Mesendoderm (in vitro differentiated cells): ENCODE results near the gene FRAS1.
"Not testable (repeated sequence)": the region's sequence is repeated elsewhere in the genome, so short reads cannot be mapped to it uniquely, and the experiment has no call there.

Source experiments
- DNase-seq: peaks from one replicate; pipeline ENCODE4 v3.0.0; 2013
- H2AK5ac ChIP-seq: 2 replicates; pipeline ENCODE4 v1.6.1; 2013; ENCODE audit warnings: low read length, inconsistent platforms
- H2BK120ac ChIP-seq: 2 replicates; pipeline ENCODE4 v1.6.1; 2013; ENCODE audit warnings: low read depth, mild to moderate bottlenecking, low read length, moderate library complexity, mixed read lengths
- H2BK15ac ChIP-seq: replicated peaks from 2 replicates; pipeline ENCODE4 v1.6.1; 2013; ENCODE audit warnings: low read depth, mild to moderate bottlenecking, moderate library complexity
- H2BK5ac ChIP-seq: 2 replicates; pipeline ENCODE4 v1.6.1; 2013; ENCODE audit warnings: low read length, inconsistent platforms
- H3K18ac ChIP-seq: 2 replicates; pipeline ENCODE4 v1.6.1; 2013; ENCODE audit warnings: mild to moderate bottlenecking, low read length, mixed read lengths
- H3K23ac ChIP-seq: one replicate; pipeline ENCODE4 v1.6.1; 2013; ENCODE audit warnings: low read length
- H3K27ac ChIP-seq: 2 replicates; pipeline ENCODE4 v1.5.1; 2013; ENCODE audit warnings: low read depth, mild to moderate bottlenecking, inconsistent platforms, low read length, moderate library complexity
- H3K27me3 ChIP-seq: 2 replicates; pipeline ENCODE4 v1.6.1; 2013; ENCODE audit warnings: low read length, control low read depth, mild to moderate bottlenecking, inconsistent platforms; ENCODE audit not compliant: insufficient read depth, poor library complexity
- H3K36me3 ChIP-seq: 2 replicates; pipeline ENCODE4 v1.6.1; 2013; ENCODE audit warnings: low read length, inconsistent platforms; ENCODE audit not compliant: control insufficient read depth, insufficient read depth
- H3K4ac ChIP-seq: one replicate; pipeline ENCODE4 v1.6.1; 2013; ENCODE audit warnings: low read depth, mild to moderate bottlenecking, low read length, moderate library complexity
- H3K4me1 ChIP-seq: 2 replicates; pipeline ENCODE4 v1.6.1; 2013; ENCODE audit warnings: low read depth, low read length, inconsistent platforms; ENCODE audit not compliant: control insufficient read depth
- H3K4me2 ChIP-seq: 2 replicates; pipeline ENCODE4 v1.6.1; 2013; ENCODE audit warnings: low read length
- H3K4me3 ChIP-seq: 2 replicates; pipeline ENCODE4 v1.5.1; 2013; ENCODE audit warnings: mild to moderate bottlenecking, low read length
- H3K56ac ChIP-seq: one replicate; pipeline ENCODE4 v1.6.1; 2013; ENCODE audit warnings: low read length
- H3K79me1 ChIP-seq: 2 replicates; pipeline ENCODE4 v1.6.1; 2013; ENCODE audit warnings: low read length, inconsistent platforms
- H3K79me2 ChIP-seq: 2 replicates; pipeline ENCODE4 v1.6.1; 2013; ENCODE audit warnings: mild to moderate bottlenecking, low read length; ENCODE audit not compliant: control insufficient read depth, insufficient read depth
- H3K9ac ChIP-seq: 2 replicates; pipeline ENCODE4 v1.6.1; 2013; ENCODE audit warnings: low read length, inconsistent platforms
- H4K5ac ChIP-seq: one replicate; pipeline ENCODE4 v1.6.1; 2013; ENCODE audit warnings: low read length
- H4K8ac ChIP-seq: one replicate; pipeline ENCODE4 v1.6.1; 2013; ENCODE audit warnings: low read depth, mild to moderate bottlenecking, control low read depth, low read length, moderate library complexity
- WGBS: extraction: QIAGEN DNeasy Blood & Tissue Kit; methylation state at CpG from one replicate; pipeline ENCODE4 v1.1.7; 2013; ENCODE audit warnings: low lambda C conversion rate, missing lambda C conversion rate; ENCODE audit not compliant: insufficient coverage; ENCODE audit errors: extremely low coverage; 5-methylcytosine and 5-hydroxymethylcytosine counted together

FRAS1 gene

GRCh38 chr4:78125834-78126331 is 68.8 kb downstream of the FRAS1 start:
- not testable (repeated sequence) for H4K8ac ChIP-seq, H3K27me3 ChIP-seq, H3K56ac ChIP-seq, H3K4me2 ChIP-seq, H3K4me3 ChIP-seq, H2BK120ac ChIP-seq, H4K5ac ChIP-seq, H3K36me3 ChIP-seq, H2BK5ac ChIP-seq, H2BK15ac ChIP-seq, H3K23ac ChIP-seq, H3K9ac ChIP-seq, H3K18ac ChIP-seq, H3K4me1 ChIP-seq, H3K4ac ChIP-seq, H2AK5ac ChIP-seq, H3K27ac ChIP-seq
- peaks cover 37% of the 10 kb centered on the region for H3K79me2 ChIP-seq
- H3K79me1 ChIP-seq: peaks cover 16% of the 10 kb centered on the region
- peak; percentile 46 for DNase-seq
- no CpG with 5 or more reads among the region's 6 CpGs for WGBS

DNA sequence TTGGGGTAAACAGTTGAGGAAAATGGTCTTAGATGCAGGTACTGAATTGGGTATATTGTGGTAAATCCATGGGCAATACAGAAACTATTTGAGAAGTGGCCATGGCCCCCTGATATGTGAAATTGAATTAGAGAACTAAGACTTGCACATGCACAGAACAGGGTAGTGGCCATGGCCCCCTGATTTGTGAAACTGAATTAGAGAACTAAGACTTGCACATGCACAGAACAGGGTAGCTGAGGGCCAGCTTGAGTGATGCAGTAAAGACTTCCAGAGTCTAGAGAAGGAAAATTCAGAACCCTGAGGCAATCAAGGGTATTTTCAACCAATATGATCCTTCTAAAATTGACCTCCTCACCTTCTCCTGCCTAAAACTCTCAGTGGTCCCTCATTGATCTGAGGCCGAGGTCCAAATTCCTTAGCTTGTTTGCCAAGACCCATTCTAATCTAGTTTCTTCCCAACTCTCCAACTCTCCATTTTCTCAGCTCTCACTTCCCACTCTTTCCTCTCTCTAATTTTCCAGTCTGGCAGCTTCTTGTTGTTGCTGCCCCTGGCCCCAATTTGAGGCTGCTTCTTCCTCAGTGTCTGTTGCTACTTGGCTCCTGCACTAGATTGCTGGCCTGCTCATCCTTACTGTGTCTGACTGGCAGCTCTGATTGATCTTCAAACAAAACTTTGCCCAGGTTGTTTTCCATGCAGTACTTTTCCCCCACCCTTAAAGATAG is 72.4 kb downstream of the FRAS1 start:
- Histone ChIP-seq H4K8ac (no peak overlapping the region), H2BK15ac (no peak overlapping the region), H2BK5ac (no peak overlapping the region), H3K36me3 (no peaks in the 10 kb centered on the region), H3K79me1 (peaks cover 18% of the 10 kb centered on the region), H3K18ac (no peak overlapping the region), H2AK5ac (no peak overlapping the region), H3K56ac (peak overlapping the region; percentile 46), H3K4me2 (no peak overlapping the region), H3K9ac (no peak overlapping the region), H3K23ac (no peak overlapping the region), H3K4me3 (no peak overlapping the region), H3K79me2 (peaks cover 39% of the 10 kb centered on the region), H3K27me3 (no peaks in the 10 kb centered on the region), H3K4me1 (peaks cover 9% of the 10 kb centered on the region), H3K4ac (no peak overlapping the region), H3K27ac (no peak overlapping the region), H2BK120ac (no peak overlapping the region), H4K5ac (no peak overlapping the region)
- no CpG with 5 or more reads among the region's 1 CpG for WGBS
- no peak for DNase-seq

- H3K27ac ChIP-seq: no peak overlapping the region
- H3K79me1 ChIP-seq: peaks cover 20% of the 10 kb centered on the region
- H3K18ac ChIP-seq: no peak overlapping the region
- DNase-seq: no peak
- no peak overlapping the region for H4K8ac ChIP-seq
- H3K27me3 ChIP-seq: no peaks in the 10 kb centered on the region
- H2BK120ac ChIP-seq: no peak overlapping the region
- H3K36me3 ChIP-seq: no peaks in the 10 kb centered on the region
- H2AK5ac ChIP-seq: no peak overlapping the region
- no CpG with 5 or more reads among the region's 3 CpGs for WGBS
- no peak overlapping the region for H3K23ac ChIP-seq
- H3K9ac ChIP-seq: no peak overlapping the region
- peaks cover 39% of the 10 kb centered on the region for H3K79me2 ChIP-seq
- peaks cover 9% of the 10 kb centered on the region for H3K4me1 ChIP-seq
- H3K56ac ChIP-seq: no peak overlapping the region
- H2BK5ac ChIP-seq: no peak overlapping the region
- no peak overlapping the region for H3K4ac ChIP-seq
- H3K4me2 ChIP-seq: no peak overlapping the region
- H3K4me3 ChIP-seq: no peak overlapping the region
- no peak overlapping the region for H4K5ac ChIP-seq
- no peak overlapping the region for H2BK15ac ChIP-seq
Observed at GRCh38 chr4:78131403-78131802, 74.3 kb downstream of the FRAS1 start.

- no peak overlapping the region for H4K5ac ChIP-seq
- H2BK15ac ChIP-seq: no peak overlapping the region
- no peak overlapping the region for H3K18ac ChIP-seq
- no peak overlapping the region for H3K23ac ChIP-seq
- H3K27ac ChIP-seq: no peak overlapping the region
- no peak overlapping the region for H3K56ac ChIP-seq
- WGBS: no CpG with 5 or more reads among the region's 8 CpGs
- peaks cover 21% of the 10 kb centered on the region for H3K79me1 ChIP-seq
- no peak overlapping the region for H3K4me3 ChIP-seq
- H3K27me3 ChIP-seq: no peaks in the 10 kb centered on the region
- peaks cover 32% of the 10 kb centered on the region for H3K79me2 ChIP-seq
- no peak overlapping the region for H3K9ac ChIP-seq
- no peak overlapping the region for H2BK5ac ChIP-seq
- H3K4ac ChIP-seq: no peak overlapping the region
- DNase-seq: no peak
- no peak overlapping the region for H2AK5ac ChIP-seq
- no peak overlapping the region for H3K4me2 ChIP-seq
- no peak overlapping the region for H2BK120ac ChIP-seq
- no peaks in the 10 kb centered on the region for H3K4me1 ChIP-seq
- no peak overlapping the region for H4K8ac ChIP-seq
- no peaks in the 10 kb centered on the region for H3K36me3 ChIP-seq
Observed at GRCh38 chr4:78136109-78137081, 79.3 kb downstream of the FRAS1 start.

DNA sequence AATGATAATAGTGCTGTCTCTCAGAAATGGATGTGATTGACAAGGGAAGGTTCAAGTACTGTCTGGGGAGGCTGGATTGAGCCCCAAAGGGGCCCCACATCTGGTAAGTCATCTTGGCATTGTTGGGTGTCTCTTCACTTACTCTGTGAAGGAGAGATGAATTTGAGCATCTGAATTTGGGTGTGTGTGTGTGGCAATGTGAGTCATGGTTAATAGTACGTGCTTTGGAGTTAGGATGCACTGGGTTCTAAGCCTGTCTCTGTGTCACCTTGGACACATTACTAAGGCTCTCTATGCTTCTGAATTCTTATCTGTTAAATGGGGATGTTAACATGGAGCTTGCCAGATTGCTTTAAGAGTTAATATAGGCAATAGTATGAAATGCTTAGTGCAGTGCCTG is 80.4 kb downstream of the FRAS1 start:
- H4K5ac ChIP-seq: no peak overlapping the region
- no peak overlapping the region for H3K23ac ChIP-seq
- H3K18ac ChIP-seq: no peak overlapping the region
- H3K56ac ChIP-seq: no peak overlapping the region
- H3K27ac ChIP-seq: no peak overlapping the region
- no peak overlapping the region for H3K4me3 ChIP-seq
- no peak overlapping the region for H4K8ac ChIP-seq
- H3K4ac ChIP-seq: no peak overlapping the region
- H3K9ac ChIP-seq: no peak overlapping the region
- H3K79me1 ChIP-seq: peaks cover 19% of the 10 kb centered on the region
- H3K79me2 ChIP-seq: peaks cover 25% of the 10 kb centered on the region
- H3K4me1 ChIP-seq: no peaks in the 10 kb centered on the region
- H2AK5ac ChIP-seq: no peak overlapping the region
- no peak overlapping the region for H2BK5ac ChIP-seq
- H3K27me3 ChIP-seq: no peaks in the 10 kb centered on the region
- H2BK15ac ChIP-seq: no peak overlapping the region
- no peak overlapping the region for H2BK120ac ChIP-seq
- no peaks in the 10 kb centered on the region for H3K36me3 ChIP-seq
- DNase-seq: no peak
- H3K4me2 ChIP-seq: no peak overlapping the region
- no CpG with 5 or more reads among the region's 1 CpG for WGBS
